SU-DHL-6 (cell line): ENCODE results near the gene UBR3.

ENCODE experiments used
- EZH2phosphoT487 ChIP-seq: fragments of 200-600 bp; sonication (generic), shearing (Covaris generic); conservative IDR thresholded peaks from 2 replicates; pipeline ENCODE4 v1.6.1; 2018; ENCODE audit warnings: mild to moderate bottlenecking, antibody characterized with exemption, low read length, moderate library complexity, mixed read lengths
- TF ChIP-seq, protein P1 (sequence below): fragments of 200-600 bp; sonication (generic); IDR thresholded peaks from one replicate; pipeline ENCODE4 v1.5.1; 2017; ENCODE audit warnings: antibody characterized with exemption, mild to moderate bottlenecking, low read length, moderate library complexity; ENCODE audit not compliant: insufficient read depth, poor library complexity, severe bottlenecking

- TF ChIP-seq, protein P1, sequence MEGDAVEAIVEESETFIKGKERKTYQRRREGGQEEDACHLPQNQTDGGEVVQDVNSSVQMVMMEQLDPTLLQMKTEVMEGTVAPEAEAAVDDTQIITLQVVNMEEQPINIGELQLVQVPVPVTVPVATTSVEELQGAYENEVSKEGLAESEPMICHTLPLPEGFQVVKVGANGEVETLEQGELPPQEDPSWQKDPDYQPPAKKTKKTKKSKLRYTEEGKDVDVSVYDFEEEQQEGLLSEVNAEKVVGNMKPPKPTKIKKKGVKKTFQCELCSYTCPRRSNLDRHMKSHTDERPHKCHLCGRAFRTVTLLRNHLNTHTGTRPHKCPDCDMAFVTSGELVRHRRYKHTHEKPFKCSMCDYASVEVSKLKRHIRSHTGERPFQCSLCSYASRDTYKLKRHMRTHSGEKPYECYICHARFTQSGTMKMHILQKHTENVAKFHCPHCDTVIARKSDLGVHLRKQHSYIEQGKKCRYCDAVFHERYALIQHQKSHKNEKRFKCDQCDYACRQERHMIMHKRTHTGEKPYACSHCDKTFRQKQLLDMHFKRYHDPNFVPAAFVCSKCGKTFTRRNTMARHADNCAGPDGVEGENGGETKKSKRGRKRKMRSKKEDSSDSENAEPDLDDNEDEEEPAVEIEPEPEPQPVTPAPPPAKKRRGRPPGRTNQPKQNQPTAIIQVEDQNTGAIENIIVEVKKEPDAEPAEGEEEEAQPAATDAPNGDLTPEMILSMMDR = no peak
- TF ChIP-seq EZH2phosphoT487 = no peak
These were observed 134.7 kb downstream of the UBR3 start for GRCh38 chr2:169961911-169962310.
